DND-41 (cell line): ENCODE measurements around the gene VSIG8.

ENCODE experiments used
- ATAC-seq: fragments of 200-7000 bp; cut with Tn5 transposase; 3 replicates; pipeline ENCODE4 v1.9.1; 2021; ENCODE audit warnings: low read depth; ENCODE audit not compliant: insufficient read depth
- DNase-seq: peaks from one replicate; pipeline ENCODE4 v3.0.0-alpha.2; 2020
- H2AFZ ChIP-seq: 2 replicates; pipeline ENCODE4 v1.6.0; 2012; ENCODE audit warnings: low read depth, low read length
- H3K27ac ChIP-seq: 2 replicates; pipeline ENCODE4 v1.5.1; 2012; ENCODE audit warnings: low read length, inconsistent platforms
- H3K27me3 ChIP-seq: fragments of 200-600 bp; sonication (generic); 2 replicates; pipeline ENCODE4 v1.6.0; 2012; ENCODE audit warnings: low read length, mild to moderate bottlenecking, inconsistent platforms; ENCODE audit not compliant: insufficient read depth, poor library complexity
- H3K36me3 ChIP-seq: 2 replicates; pipeline ENCODE4 v1.5.1; 2012; ENCODE audit warnings: low read length, inconsistent platforms; ENCODE audit not compliant: insufficient read depth
- H3K4me1 ChIP-seq: 2 replicates; pipeline ENCODE4 v1.5.1; 2012; ENCODE audit warnings: mild to moderate bottlenecking, low read length; ENCODE audit not compliant: insufficient read depth
- H3K4me2 ChIP-seq: 2 replicates; pipeline ENCODE4 v1.6.0; 2012; ENCODE audit warnings: mild to moderate bottlenecking, moderate library complexity, low read length, inconsistent platforms; ENCODE audit not compliant: insufficient read depth
- H3K4me3 ChIP-seq, 2 experiments: fragments of 200-600 bp in 1 of 2; shearing (Covaris generic) in 1 of 2; 2 replicates each; pipeline ENCODE4 v1.5.1; 2012 to 2016; ENCODE audit warnings: inconsistent platforms in 2 of 2, low read length in 2 of 2, mild to moderate bottlenecking in 2 of 2, low read depth in 1 of 2, moderate library complexity in 1 of 2
- H3K79me2 ChIP-seq: 2 replicates; pipeline ENCODE4 v1.6.0; 2012; ENCODE audit warnings: low read length, inconsistent platforms; ENCODE audit not compliant: insufficient read depth
- H3K9ac ChIP-seq: 2 replicates; pipeline ENCODE4 v1.6.0; 2012; ENCODE audit warnings: low read depth, mild to moderate bottlenecking, inconsistent platforms, low read length, moderate library complexity
- H3K9me3 ChIP-seq: 2 replicates; pipeline ENCODE4 v1.5.1; 2012; ENCODE audit warnings: low read length, moderate library complexity, mild to moderate bottlenecking, inconsistent platforms; ENCODE audit not compliant: insufficient read depth, severe bottlenecking
- H4K20me1 ChIP-seq: 2 replicates; pipeline ENCODE4 v1.6.0; 2012; ENCODE audit warnings: low read length; ENCODE audit not compliant: insufficient read depth
- EZH2 ChIP-seq: IDR thresholded peaks from 3 replicates; pipeline ENCODE4 v1.6.1; 2012; ENCODE audit warnings: borderline replicate concordance, low read depth, mild to moderate bottlenecking, moderate library complexity, low read length, inconsistent platforms; ENCODE audit not compliant: severe bottlenecking
- TF ChIP-seq, protein P1 (sequence below): IDR thresholded peaks from 2 replicates; pipeline ENCODE4 v1.5.1; 2012; ENCODE audit warnings: borderline replicate concordance, low read length, moderate library complexity, mild to moderate bottlenecking; ENCODE audit not compliant: poor library complexity, severe bottlenecking; ENCODE audit errors: extremely low read depth

The VSIG8 gene

GRCh38 chr1:159869607-159870006 lies 7.2 kb upstream of the VSIG8 start:
- no peaks in the 10 kb centered on the region for H3K4me1 ChIP-seq
- TF ChIP-seq, protein P1, sequence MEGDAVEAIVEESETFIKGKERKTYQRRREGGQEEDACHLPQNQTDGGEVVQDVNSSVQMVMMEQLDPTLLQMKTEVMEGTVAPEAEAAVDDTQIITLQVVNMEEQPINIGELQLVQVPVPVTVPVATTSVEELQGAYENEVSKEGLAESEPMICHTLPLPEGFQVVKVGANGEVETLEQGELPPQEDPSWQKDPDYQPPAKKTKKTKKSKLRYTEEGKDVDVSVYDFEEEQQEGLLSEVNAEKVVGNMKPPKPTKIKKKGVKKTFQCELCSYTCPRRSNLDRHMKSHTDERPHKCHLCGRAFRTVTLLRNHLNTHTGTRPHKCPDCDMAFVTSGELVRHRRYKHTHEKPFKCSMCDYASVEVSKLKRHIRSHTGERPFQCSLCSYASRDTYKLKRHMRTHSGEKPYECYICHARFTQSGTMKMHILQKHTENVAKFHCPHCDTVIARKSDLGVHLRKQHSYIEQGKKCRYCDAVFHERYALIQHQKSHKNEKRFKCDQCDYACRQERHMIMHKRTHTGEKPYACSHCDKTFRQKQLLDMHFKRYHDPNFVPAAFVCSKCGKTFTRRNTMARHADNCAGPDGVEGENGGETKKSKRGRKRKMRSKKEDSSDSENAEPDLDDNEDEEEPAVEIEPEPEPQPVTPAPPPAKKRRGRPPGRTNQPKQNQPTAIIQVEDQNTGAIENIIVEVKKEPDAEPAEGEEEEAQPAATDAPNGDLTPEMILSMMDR, result no peak
- no peak for TF ChIP-seq EZH2
- no peaks in the 10 kb centered on the region for H3K79me2 ChIP-seq
- no peak for DNase-seq
- H3K9me3 ChIP-seq, result no peaks in the 10 kb centered on the region
- ATAC-seq, result no peak
- H3K27ac ChIP-seq, result no peak overlapping the region
- no peak overlapping the region for H3K4me2 ChIP-seq
- H3K9ac ChIP-seq, result no peak overlapping the region
- H4K20me1 ChIP-seq, result no peaks in the 10 kb centered on the region
- H3K4me3 ChIP-seq, result no peak overlapping the region
- no peaks in the 10 kb centered on the region for H3K36me3 ChIP-seq
- peaks cover 15% of the 10 kb centered on the region for H3K27me3 ChIP-seq
- H2AFZ ChIP-seq, result no peak overlapping the region

- TF ChIP-seq, protein P1, result no peak
- no peaks in the 10 kb centered on the region for H4K20me1 ChIP-seq
- peaks cover 15% of the 10 kb centered on the region for H3K27me3 ChIP-seq
- no peaks in the 10 kb centered on the region for H3K4me1 ChIP-seq
- no peak overlapping the region for H2AFZ ChIP-seq
- no peaks in the 10 kb centered on the region for H3K36me3 ChIP-seq
- H3K9ac ChIP-seq, result no peak overlapping the region
- no peak overlapping the region for H3K4me3 ChIP-seq
- DNase-seq (peak; percentile 22), ATAC-seq (peak; percentile 63)
- H3K79me2 ChIP-seq, result no peaks in the 10 kb centered on the region
- H3K4me2 ChIP-seq, result no peak overlapping the region
- H3K27ac ChIP-seq, result no peak overlapping the region
- no peaks in the 10 kb centered on the region for H3K9me3 ChIP-seq
Observed at GRCh38 chr1:159869173-159869572, 6.7 kb upstream of the VSIG8 start.

DNA sequence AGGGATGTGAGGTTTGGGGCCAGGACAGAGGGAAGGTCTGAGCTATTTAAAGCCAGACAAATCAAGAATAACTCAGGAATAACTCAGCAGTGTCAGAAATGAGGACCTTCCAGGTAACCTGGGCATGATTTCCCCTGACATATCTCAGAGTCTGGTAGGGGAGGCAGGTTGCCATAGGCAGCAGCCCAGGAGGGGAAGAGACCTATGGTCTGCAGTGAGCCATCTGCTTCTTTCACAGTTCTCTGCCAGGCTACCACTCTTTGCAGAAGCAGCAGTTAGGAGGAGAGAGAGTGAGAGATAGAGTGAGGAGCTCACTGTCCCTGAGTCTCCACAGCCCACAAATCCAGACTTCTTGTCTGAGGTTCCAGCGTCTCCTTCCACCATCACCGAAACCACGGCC lies 6.3 kb upstream of the VSIG8 start:
- Histone ChIP-seq H3K36me3 (no peaks in the 10 kb centered on the region), H3K4me3 (no peak overlapping the region), H3K4me1 (no peaks in the 10 kb centered on the region), H3K79me2 (no peaks in the 10 kb centered on the region), H3K4me2 (no peak overlapping the region), H3K9me3 (no peaks in the 10 kb centered on the region), H3K27ac (no peak overlapping the region), H4K20me1 (no peaks in the 10 kb centered on the region), H3K27me3 (peaks cover 15% of the 10 kb centered on the region), H3K9ac (no peak overlapping the region), H2AFZ (no peak overlapping the region)
- TF ChIP-seq, protein P1, result no peak
- no peak for TF ChIP-seq EZH2
- ATAC-seq (no peak; the same call in 2 of the 3 replicates), DNase-seq (no peak)

DNA sequence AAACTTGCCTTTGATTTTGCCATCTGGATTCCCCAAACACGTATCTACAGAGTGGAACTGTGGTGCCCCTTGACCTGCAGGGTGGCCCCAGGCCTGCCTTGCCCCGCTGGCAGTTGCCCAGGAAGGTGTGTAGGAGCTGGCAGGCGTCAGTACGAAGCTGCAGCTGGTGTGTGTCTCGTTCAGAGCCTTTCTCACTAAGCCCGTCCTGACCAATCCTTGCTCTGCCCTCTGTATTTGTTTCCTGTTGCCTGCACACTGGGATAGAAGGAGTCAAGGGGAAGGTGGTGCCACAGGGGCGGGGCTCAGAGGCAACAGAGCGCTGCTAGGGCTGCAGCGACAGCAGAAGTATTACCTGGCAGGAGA lies 5.2 kb upstream of the VSIG8 start:
- Histone ChIP-seq H4K20me1 (no peaks in the 10 kb centered on the region), H3K36me3 (no peaks in the 10 kb centered on the region), H3K27me3 (peaks cover 15% of the 10 kb centered on the region), H3K4me2 (no peak overlapping the region), H3K9me3 (no peaks in the 10 kb centered on the region), H3K4me3 (no peak overlapping the region), H3K9ac (no peak overlapping the region), H3K27ac (no peak overlapping the region), H3K79me2 (no peaks in the 10 kb centered on the region), H2AFZ (no peak overlapping the region), H3K4me1 (no peaks in the 10 kb centered on the region)
- TF ChIP-seq, protein P1, result no peak
- no peak for TF ChIP-seq EZH2
- ATAC-seq, result 0 out of 3 replicates have a peak, but pooled peaks have one; percentile 27
- DNase-seq, result no peak
